Gastrocnemius medialis (tissue), 4 donors: ENCODE data around the gene JAKMIP1. TPM values are rescaled to one million over a fixed set of nuclear protein-coding genes. Genes with fewer than 3 reads are reported as not detected.

Source experiments
- ATAC-seq, 2 donors: fragments of 150-250 bp; one replicate each; pipeline ENCODE4 v1.9.1; 2016
- DNase-seq, 2 donors: peaks; one replicate each; pipeline ENCODE4 v3.0.0-alpha.2; 2019
- H3K27ac ChIP-seq, 4 donors: fragments of 200-600 bp; sonication (generic); 1 replicate in 1 of 4; 2 replicates in 3 of 4; pipeline ENCODE4 v1.5.1; 2016 to 2018; ENCODE audit warnings: mild to moderate bottlenecking in 2 of 4, moderate library complexity in 1 of 4
- H3K27me3 ChIP-seq, 3 donors: fragments of 200-600 bp; sonication (generic) in 2 of 3; 1 replicate in 1 of 3; 2 replicates in 2 of 3; pipeline versions ENCODE4 v1.5.1 to v1.6.0; 2016 to 2019; ENCODE audit warnings: mild to moderate bottlenecking in 1 of 3, moderate library complexity in 1 of 3
- H3K36me3 ChIP-seq, 2 donors: fragments of 200-600 bp; sonication (generic) in 1 of 2; one replicate each; pipeline ENCODE4 v1.5.1; 2017 to 2018
- H3K4me1 ChIP-seq, 2 donors: fragments of 200-600 bp; sonication (generic) in 1 of 2; one replicate each; pipeline ENCODE4 v1.5.1; 2016 to 2017; ENCODE audit warnings: mild to moderate bottlenecking in 2 of 2
- H3K4me3 ChIP-seq, 4 donors: fragments of 200-600 bp; sonication (generic) in 3 of 4; 1 replicate in 1 of 4; 2 replicates in 3 of 4; pipeline ENCODE4 v1.5.1; 2016 to 2019; ENCODE audit warnings: mild to moderate bottlenecking in 2 of 4
- H3K9me3 ChIP-seq, 3 donors: fragments of 200-600 bp; sonication (generic) in 2 of 3; 1 replicate in 1 of 3; 2 replicates in 2 of 3; pipeline ENCODE4 v1.5.1; 2016 to 2019
- CTCF ChIP-seq, 5 experiments: fragments of 450-650 bp in 3 of 5; fragments of 200-600 bp in 2 of 5; sonication (generic) in 2 of 5; IDR thresholded peaks in 4 of 5; conservative IDR thresholded peaks in 1 of 5; 1 replicate in 4 of 5; 2 replicates in 1 of 5; pipeline ENCODE4 v1.5.1; 2016 to 2019; ENCODE audit warnings: antibody characterized with exemption in 5 of 5, mild to moderate bottlenecking in 3 of 5, moderate library complexity in 3 of 5
- POLR2A ChIP-seq, 2 donors: fragments of 450-650 bp; IDR thresholded peaks; one replicate each; pipeline ENCODE4 v1.6.1; 2017; ENCODE audit warnings: antibody characterized with exemption in 2 of 2, mild to moderate bottlenecking in 2 of 2, moderate library complexity in 2 of 2
- in situ Hi-C, 4 donors: fragments of 200-750 bp; cut with MboI; loops; one replicate each; pipeline versions ENCODE4 v1.15.0 to v1.8.0; 2017; ENCODE audit warnings: low sequenced_read_pairs in 4 of 4
- intact Hi-C: fragments of 100-400 bp; cut with DNase I; formaldehyde crosslinking; loops from one replicate; pipeline ENCODE4 v1.15.1; 2023; ENCODE audit warnings: low total_unique reads
- total RNA-seq, 4 donors: library from RNA; depleted of rRNA; stranded (reverse); fragments of >200 nt; gene quantifications; one replicate each; pipeline versions ENCODE4 v1.1.0 to v1.2.3, GENCODE V29; 2016

JAKMIP1 gene
- total RNA-seq, 4 donors from 2014 or later: 0.62 TPM; not detected in 3

- no peak for DNase-seq
- Histone ChIP-seq H3K27me3 (peaks cover 0 to 9% (median 3%) of the 10 kb centered on the region in 3 donors), H3K9me3 (no peaks in the 10 kb centered on the region), H3K4me1 (no peaks in the 10 kb centered on the region), H3K4me3 (no peak overlapping the region), H3K36me3 (no peaks in the 10 kb centered on the region), H3K27ac (no peak overlapping the region)
- intact Hi-C loops (no loop called here), in situ Hi-C loops (no loop called here)
- no peak for ATAC-seq
- TF ChIP-seq POLR2A (IDR thresholded peaks at IDR 0.05): no peak
- no peak for TF ChIP-seq CTCF (IDR thresholded peaks at IDR 0.05 in 4 of 5, conservative IDR thresholded peaks at IDR 0.05 in 1 of 5)
These were observed 177.6 kb downstream of the JAKMIP1 start for GRCh38 chr4:6022607-6023288.

GRCh38 chr4:6021831-6022606 is 178.3 kb downstream of the JAKMIP1 start:
- Histone ChIP-seq H3K27ac (no peak overlapping the region), H3K36me3 (no peaks in the 10 kb centered on the region), H3K4me1 (no peaks in the 10 kb centered on the region), H3K9me3 (no peaks in the 10 kb centered on the region), H3K4me3 (no peak overlapping the region), H3K27me3 (peaks cover 0 to 9% (median 3%) of the 10 kb centered on the region in 3 donors)
- DNase-seq (no peak), ATAC-seq (no peak)
- in situ Hi-C loops (no loop called here), intact Hi-C loops (no loop called here)
- TF ChIP-seq CTCF (IDR thresholded peaks at IDR 0.05 in 4 of 5, conservative IDR thresholded peaks at IDR 0.05 in 1 of 5): no peak
- TF ChIP-seq POLR2A (IDR thresholded peaks at IDR 0.05): no peak

- Histone ChIP-seq H3K27me3 (peaks cover 0 to 9% (median 3%) of the 10 kb centered on the region in 3 donors), H3K27ac (no peak overlapping the region), H3K9me3 (no peaks in the 10 kb centered on the region), H3K4me3 (no peak overlapping the region), H3K36me3 (no peaks in the 10 kb centered on the region), H3K4me1 (no peaks in the 10 kb centered on the region)
- DNase-seq: no peak
- no peak for TF ChIP-seq CTCF (IDR thresholded peaks at IDR 0.05 in 4 of 5, conservative IDR thresholded peaks at IDR 0.05 in 1 of 5)
- TF ChIP-seq POLR2A (IDR thresholded peaks at IDR 0.05): no peak
- in situ Hi-C loops: no loop called here
- no peak for ATAC-seq
- intact Hi-C loops: no loop called here
These were observed 179.7 kb downstream of the JAKMIP1 start for GRCh38 chr4:6020613-6021012.

- in situ Hi-C loops: no loop called here
- no peak overlapping the region for H3K27ac ChIP-seq
- H3K27me3 ChIP-seq: peaks cover 0 to 9% (median 3%) of the 10 kb centered on the region in 3 donors
- intact Hi-C loops: no loop called here
- no peaks in the 10 kb centered on the region for H3K9me3 ChIP-seq
- no peak for TF ChIP-seq POLR2A (IDR thresholded peaks at IDR 0.05)
- peak in 4 of 5 experiments; percentile 19 to 60 (median 38) for TF ChIP-seq CTCF (IDR thresholded peaks at IDR 0.05 in 4 of 5, conservative IDR thresholded peaks at IDR 0.05 in 1 of 5)
- H3K4me3 ChIP-seq: no peak overlapping the region
- no peak for DNase-seq
- ATAC-seq: no peak
- H3K4me1 ChIP-seq: no peaks in the 10 kb centered on the region
- no peaks in the 10 kb centered on the region for H3K36me3 ChIP-seq
These were observed 180.8 kb downstream of the JAKMIP1 start for GRCh38 chr4:6019316-6020263.
